ENCODE measurements around the gene RNF225.

Gene RNF225

DNA sequence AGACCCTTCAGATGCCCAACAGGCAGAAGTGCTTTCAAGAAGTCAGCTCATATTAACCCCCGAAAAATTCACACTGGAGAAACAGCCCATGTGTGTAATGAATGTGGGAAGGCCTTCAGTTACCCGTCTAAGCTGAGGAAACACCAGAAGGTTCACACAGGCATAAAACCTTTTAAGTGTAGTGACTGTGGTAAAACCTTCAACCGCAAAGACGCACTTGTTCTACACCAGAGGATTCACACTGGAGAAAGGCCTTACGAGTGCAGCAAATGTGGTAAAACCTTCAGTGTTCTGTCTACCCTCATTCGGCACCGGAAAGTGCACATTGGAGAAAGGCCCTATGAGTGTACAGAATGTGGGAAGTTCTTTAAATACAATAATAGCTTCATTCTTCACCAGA lies 21.6 kb downstream of the RNF225 start:
- Histone ChIP-seq H3K4me2 (ENCODE audit: low read depth, low read length, poor library complexity, severe bottlenecking) (no peak overlapping the region), H3K9me2 (replicated peaks; ENCODE audit: low read depth, low read length) (no peaks in the 10 kb centered on the region), H3K79me2 (ENCODE audit: insufficient read depth, low read length) (no peaks in the 10 kb centered on the region), H3K9me3 (ENCODE audit: insufficient read depth, low read depth, low read length) (no peaks in the 10 kb centered on the region), H3K27me3 (ENCODE audit: insufficient read depth, low read length, poor library complexity, severe bottlenecking) (no peaks in the 10 kb centered on the region), H3K4me3 (ENCODE audit: low read length, poor library complexity, severe bottlenecking) (no peak overlapping the region), H3K36me3 (ENCODE audit: insufficient read depth, low read length) (peaks cover 10% of the 10 kb centered on the region; the same call in 1 of the 2 replicates), H3K9ac (ENCODE audit: low read depth, low read length, poor library complexity, severe bottlenecking) (no peak overlapping the region), H3F3A (ENCODE audit: low read depth) (no peaks in the 10 kb centered on the region), H2AFZ (ENCODE audit: low read length) (no peak overlapping the region), H4K20me1 (ENCODE audit: insufficient read depth, low read length, poor library complexity, severe bottlenecking) (no peaks in the 10 kb centered on the region), H3K4me1 (ENCODE audit: insufficient read depth, low read length, poor library complexity, severe bottlenecking) (no peaks in the 10 kb centered on the region)
- no peak for TF ChIP-seq EZH2phosphoT487 (IDR thresholded peaks at IDR 0.05; ENCODE audit: borderline replicate concordance)
- TF ChIP-seq, protein P1, sequence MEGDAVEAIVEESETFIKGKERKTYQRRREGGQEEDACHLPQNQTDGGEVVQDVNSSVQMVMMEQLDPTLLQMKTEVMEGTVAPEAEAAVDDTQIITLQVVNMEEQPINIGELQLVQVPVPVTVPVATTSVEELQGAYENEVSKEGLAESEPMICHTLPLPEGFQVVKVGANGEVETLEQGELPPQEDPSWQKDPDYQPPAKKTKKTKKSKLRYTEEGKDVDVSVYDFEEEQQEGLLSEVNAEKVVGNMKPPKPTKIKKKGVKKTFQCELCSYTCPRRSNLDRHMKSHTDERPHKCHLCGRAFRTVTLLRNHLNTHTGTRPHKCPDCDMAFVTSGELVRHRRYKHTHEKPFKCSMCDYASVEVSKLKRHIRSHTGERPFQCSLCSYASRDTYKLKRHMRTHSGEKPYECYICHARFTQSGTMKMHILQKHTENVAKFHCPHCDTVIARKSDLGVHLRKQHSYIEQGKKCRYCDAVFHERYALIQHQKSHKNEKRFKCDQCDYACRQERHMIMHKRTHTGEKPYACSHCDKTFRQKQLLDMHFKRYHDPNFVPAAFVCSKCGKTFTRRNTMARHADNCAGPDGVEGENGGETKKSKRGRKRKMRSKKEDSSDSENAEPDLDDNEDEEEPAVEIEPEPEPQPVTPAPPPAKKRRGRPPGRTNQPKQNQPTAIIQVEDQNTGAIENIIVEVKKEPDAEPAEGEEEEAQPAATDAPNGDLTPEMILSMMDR (conservative IDR thresholded peaks at IDR 0.05; ENCODE audit: low read length) = no peak

DNA sequence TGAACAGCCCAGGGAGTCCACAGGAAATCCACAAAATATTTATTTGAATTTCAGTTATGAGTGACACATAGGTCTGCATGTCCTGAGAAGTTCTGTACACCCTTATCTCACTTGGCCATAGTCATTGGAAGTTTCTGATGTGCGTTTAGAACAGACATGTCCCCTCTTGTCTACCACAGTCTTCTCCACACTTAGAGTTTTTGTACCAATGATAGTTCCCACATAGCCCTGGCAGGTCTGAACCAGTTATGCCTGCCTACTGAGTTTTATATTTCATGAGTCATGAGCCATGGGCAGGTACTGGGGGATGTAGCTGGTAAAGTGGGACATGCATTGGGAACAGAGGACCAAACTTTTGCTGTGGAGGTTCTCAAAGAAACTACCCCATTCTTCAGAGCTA lies 33.2 kb downstream of the RNF225 start:
- H3K9me3 ChIP-seq (ENCODE audit: insufficient read depth, low read depth, low read length) = peaks cover 14% of the 10 kb centered on the region; the same call in 1 of the 2 replicates
- H3K4me2 ChIP-seq (ENCODE audit: low read depth, low read length, poor library complexity, severe bottlenecking) = no peak overlapping the region
- H3K36me3 ChIP-seq (ENCODE audit: insufficient read depth, low read length) = no peaks in the 10 kb centered on the region
- no peak overlapping the region for H3K9ac ChIP-seq (ENCODE audit: low read depth, low read length, poor library complexity, severe bottlenecking)
- no peaks in the 10 kb centered on the region for H4K20me1 ChIP-seq (ENCODE audit: insufficient read depth, low read length, poor library complexity, severe bottlenecking)
- H3K27me3 ChIP-seq (ENCODE audit: insufficient read depth, low read length, poor library complexity, severe bottlenecking) = no peaks in the 10 kb centered on the region
- no peaks in the 10 kb centered on the region for H3K9me2 ChIP-seq (replicated peaks; ENCODE audit: low read depth, low read length)
- H3K4me3 ChIP-seq (ENCODE audit: low read length, poor library complexity, severe bottlenecking) = no peak overlapping the region
- no peak overlapping the region for H2AFZ ChIP-seq (ENCODE audit: low read length)
- no peaks in the 10 kb centered on the region for H3K4me1 ChIP-seq (ENCODE audit: insufficient read depth, low read length, poor library complexity, severe bottlenecking)
- no peak for TF ChIP-seq EZH2phosphoT487 (IDR thresholded peaks at IDR 0.05; ENCODE audit: borderline replicate concordance)
- TF ChIP-seq, protein P1 (conservative IDR thresholded peaks at IDR 0.05; ENCODE audit: low read length) = no peak
- no peaks in the 10 kb centered on the region for H3K79me2 ChIP-seq (ENCODE audit: insufficient read depth, low read length)
- H3F3A ChIP-seq (ENCODE audit: low read depth) = no peaks in the 10 kb centered on the region

DNA sequence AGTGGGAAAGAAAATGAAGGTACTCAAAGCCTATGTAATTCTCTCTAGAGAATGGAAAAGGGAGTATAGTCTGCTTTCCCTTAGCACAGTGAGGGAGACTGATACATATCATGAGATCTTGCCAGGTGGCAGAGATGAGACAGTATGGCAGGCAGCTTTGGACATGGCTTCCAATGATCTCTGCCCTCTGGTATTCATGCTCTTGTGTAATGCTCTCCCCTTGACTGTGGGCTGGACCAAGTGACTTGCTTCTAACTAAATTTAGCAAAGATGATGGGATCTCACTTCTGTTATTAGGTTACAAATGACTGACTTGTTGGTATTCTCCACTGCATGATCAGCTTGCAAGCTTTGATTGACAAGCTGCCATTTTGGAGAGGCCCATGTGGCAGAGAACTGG lies 34.3 kb downstream of the RNF225 start:
- Histone ChIP-seq H4K20me1 (ENCODE audit: insufficient read depth, low read length, poor library complexity, severe bottlenecking) (no peaks in the 10 kb centered on the region), H3K9me3 (ENCODE audit: insufficient read depth, low read depth, low read length) (peaks cover 22% of the 10 kb centered on the region; the same call in 1 of the 2 replicates), H3K79me2 (ENCODE audit: insufficient read depth, low read length) (no peaks in the 10 kb centered on the region)

More for the DNA sequence above, 34.3 kb downstream of the RNF225 start:
- Histone ChIP-seq H3F3A (ENCODE audit: low read depth) (no peaks in the 10 kb centered on the region), H3K9me2 (replicated peaks; ENCODE audit: low read depth, low read length) (no peaks in the 10 kb centered on the region), H3K4me2 (ENCODE audit: low read depth, low read length, poor library complexity, severe bottlenecking) (no peak overlapping the region), H3K4me1 (ENCODE audit: insufficient read depth, low read length, poor library complexity, severe bottlenecking) (no peaks in the 10 kb centered on the region), H3K9ac (ENCODE audit: low read depth, low read length, poor library complexity, severe bottlenecking) (no peak overlapping the region), H3K4me3 (ENCODE audit: low read length, poor library complexity, severe bottlenecking) (no peak overlapping the region), H3K27me3 (ENCODE audit: insufficient read depth, low read length, poor library complexity, severe bottlenecking) (no peaks in the 10 kb centered on the region), H2AFZ (ENCODE audit: low read length) (no peak overlapping the region), H3K36me3 (ENCODE audit: insufficient read depth, low read length) (no peaks in the 10 kb centered on the region)
- no peak for TF ChIP-seq EZH2phosphoT487 (IDR thresholded peaks at IDR 0.05; ENCODE audit: borderline replicate concordance)
- TF ChIP-seq, protein P1 (conservative IDR thresholded peaks at IDR 0.05; ENCODE audit: low read length) = no peak
